PFSK-1 (cell line): ENCODE data around the gene APBB2.

Experiments
- POLR2AphosphoS5 ChIP-seq: IDR thresholded peaks from 2 replicates; pipeline ENCODE4 v1.6.1; 2012; ENCODE audit warnings: low read depth, mild to moderate bottlenecking, control low read depth, low read length, moderate library complexity
- TF ChIP-seq, protein P1 (sequence below), 2 experiments: IDR thresholded peaks; 2 replicates each; pipeline versions ENCODE4 v1.6.1 to v1.8.0; 2011 to 2012; ENCODE audit warnings: low read depth in 2 of 2, low read length in 2 of 2, control low read depth in 1 of 2, inconsistent platforms in 1 of 2, mild to moderate bottlenecking in 1 of 2, moderate library complexity in 1 of 2; ENCODE audit not compliant: insufficient read depth in 1 of 2

DNA sequence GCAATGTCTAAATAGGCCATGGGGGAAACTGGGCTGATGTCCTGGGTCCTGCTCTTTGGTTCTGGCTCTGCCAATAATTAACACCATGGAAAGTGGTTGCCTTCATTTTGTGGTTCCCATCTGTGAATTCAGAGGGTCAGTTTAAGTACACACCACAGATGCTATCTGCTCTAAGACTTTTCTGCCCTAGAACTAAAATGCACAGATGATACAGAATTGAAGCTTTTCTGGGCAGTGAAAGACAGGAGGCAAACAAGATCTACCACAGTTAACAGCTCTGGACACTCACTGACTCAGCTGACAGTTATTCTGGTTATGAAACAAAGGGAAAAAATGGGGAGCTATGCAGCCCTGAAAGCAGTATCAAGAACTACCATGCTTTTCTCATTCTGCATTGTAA, 37.3 kb downstream of the APBB2 start:
- TF ChIP-seq POLR2AphosphoS5, result no peak
- TF ChIP-seq, protein P1, sequence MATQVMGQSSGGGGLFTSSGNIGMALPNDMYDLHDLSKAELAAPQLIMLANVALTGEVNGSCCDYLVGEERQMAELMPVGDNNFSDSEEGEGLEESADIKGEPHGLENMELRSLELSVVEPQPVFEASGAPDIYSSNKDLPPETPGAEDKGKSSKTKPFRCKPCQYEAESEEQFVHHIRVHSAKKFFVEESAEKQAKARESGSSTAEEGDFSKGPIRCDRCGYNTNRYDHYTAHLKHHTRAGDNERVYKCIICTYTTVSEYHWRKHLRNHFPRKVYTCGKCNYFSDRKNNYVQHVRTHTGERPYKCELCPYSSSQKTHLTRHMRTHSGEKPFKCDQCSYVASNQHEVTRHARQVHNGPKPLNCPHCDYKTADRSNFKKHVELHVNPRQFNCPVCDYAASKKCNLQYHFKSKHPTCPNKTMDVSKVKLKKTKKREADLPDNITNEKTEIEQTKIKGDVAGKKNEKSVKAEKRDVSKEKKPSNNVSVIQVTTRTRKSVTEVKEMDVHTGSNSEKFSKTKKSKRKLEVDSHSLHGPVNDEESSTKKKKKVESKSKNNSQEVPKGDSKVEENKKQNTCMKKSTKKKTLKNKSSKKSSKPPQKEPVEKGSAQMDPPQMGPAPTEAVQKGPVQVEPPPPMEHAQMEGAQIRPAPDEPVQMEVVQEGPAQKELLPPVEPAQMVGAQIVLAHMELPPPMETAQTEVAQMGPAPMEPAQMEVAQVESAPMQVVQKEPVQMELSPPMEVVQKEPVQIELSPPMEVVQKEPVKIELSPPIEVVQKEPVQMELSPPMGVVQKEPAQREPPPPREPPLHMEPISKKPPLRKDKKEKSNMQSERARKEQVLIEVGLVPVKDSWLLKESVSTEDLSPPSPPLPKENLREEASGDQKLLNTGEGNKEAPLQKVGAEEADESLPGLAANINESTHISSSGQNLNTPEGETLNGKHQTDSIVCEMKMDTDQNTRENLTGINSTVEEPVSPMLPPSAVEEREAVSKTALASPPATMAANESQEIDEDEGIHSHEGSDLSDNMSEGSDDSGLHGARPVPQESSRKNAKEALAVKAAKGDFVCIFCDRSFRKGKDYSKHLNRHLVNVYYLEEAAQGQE (IDR thresholded peaks at IDR 0.05; ENCODE audit: insufficient read depth in 1 of 2, low read depth in 2 of 2, low read length in 2 of 2), result no peak
